ENCODE data around the gene DNAH7. TPM values are rescaled to one million over a fixed set of nuclear protein-coding genes. Genes with fewer than 3 reads are reported as not detected.

Gene DNAH7
- total RNA-seq, 1 experiment from 2014 or later: 0.98 TPM

- Mint-ChIP-seq H3K36me3 (ENCODE audit: insufficient read depth, unreplicated experiment) (peaks cover 6% of the 10 kb centered on the region), H3K27me3 (ENCODE audit: insufficient read depth, unreplicated experiment) (no peaks in the 10 kb centered on the region), H3K4me1 (ENCODE audit: insufficient read depth, unreplicated experiment) (no peaks in the 10 kb centered on the region), H3K9me3 (ENCODE audit: unreplicated experiment) (no peaks in the 10 kb centered on the region), H3K27ac (ENCODE audit: low read depth, unreplicated experiment) (no peak overlapping the region), H3K4me3 (ENCODE audit: unreplicated experiment) (no peak overlapping the region)
- no peak for TF ChIP-seq CTCF (IDR thresholded peaks at IDR 0.05; ENCODE audit: unreplicated experiment)
- intact Hi-C loops (cut with micrococcal nuclease): no loop called here
- no TSS peak for BruUV-seq (replicated peaks)
- POLR2A ChIA-PET: no interaction called here
- no peak for DNase-seq (ENCODE audit: unreplicated experiment)
- CTCF ChIA-PET: interaction anchor here (1.0 kb wide), 1 partner anchor 14 kb away, joined by 5 read pairs; no protein-coding TSS in a partner anchor
Measured at GRCh38 chr2:195912079-195912478, 156.6 kb downstream of the DNAH7 start.

GRCh38 chr2:195910570-195910969 is 158.1 kb downstream of the DNAH7 start:
- CTCF ChIA-PET: no interaction called here
- no peaks in the 10 kb centered on the region for H3K4me1 Mint-ChIP-seq (ENCODE audit: insufficient read depth, unreplicated experiment)
- H3K36me3 Mint-ChIP-seq (ENCODE audit: insufficient read depth, unreplicated experiment): peaks cover 6% of the 10 kb centered on the region
- no peaks in the 10 kb centered on the region for H3K9me3 Mint-ChIP-seq (ENCODE audit: unreplicated experiment)
- intact Hi-C loops (cut with micrococcal nuclease): no loop called here
- no peak overlapping the region for H3K27ac Mint-ChIP-seq (ENCODE audit: low read depth, unreplicated experiment)
- BruUV-seq (replicated peaks): no TSS peak
- DNase-seq (ENCODE audit: unreplicated experiment): no peak
- H3K4me3 Mint-ChIP-seq (ENCODE audit: unreplicated experiment): no peak overlapping the region
- TF ChIP-seq CTCF (IDR thresholded peaks at IDR 0.05; ENCODE audit: unreplicated experiment): no peak
- POLR2A ChIA-PET: no interaction called here
- H3K27me3 Mint-ChIP-seq (ENCODE audit: insufficient read depth, unreplicated experiment): no peaks in the 10 kb centered on the region

GRCh38 chr2:195909926-195910325 is 158.7 kb downstream of the DNAH7 start:
- H3K27me3 Mint-ChIP-seq (ENCODE audit: insufficient read depth, unreplicated experiment): no peaks in the 10 kb centered on the region
- no peak overlapping the region for H3K4me3 Mint-ChIP-seq (ENCODE audit: unreplicated experiment)
- ChIA-PET POLR2A (interaction anchor here (0.6 kb wide), 1 partner anchor 860 kb away, joined by 3 read pairs; no protein-coding TSS in a partner anchor), CTCF (no interaction called here)
- DNase-seq (ENCODE audit: unreplicated experiment): no peak
- no TSS peak for BruUV-seq (replicated peaks)
- no peak overlapping the region for H3K27ac Mint-ChIP-seq (ENCODE audit: low read depth, unreplicated experiment)
- H3K36me3 Mint-ChIP-seq (ENCODE audit: insufficient read depth, unreplicated experiment): peaks cover 6% of the 10 kb centered on the region
- H3K4me1 Mint-ChIP-seq (ENCODE audit: insufficient read depth, unreplicated experiment): no peaks in the 10 kb centered on the region
- intact Hi-C loops (cut with micrococcal nuclease): no loop called here
- no peaks in the 10 kb centered on the region for H3K9me3 Mint-ChIP-seq (ENCODE audit: unreplicated experiment)
- TF ChIP-seq CTCF (IDR thresholded peaks at IDR 0.05; ENCODE audit: unreplicated experiment): no peak

GRCh38 chr2:195907474-195907873 is 161.2 kb downstream of the DNAH7 start:
- CTCF ChIA-PET: no interaction called here
- Mint-ChIP-seq H3K36me3 (ENCODE audit: insufficient read depth, unreplicated experiment) (peaks cover 6% of the 10 kb centered on the region), H3K27me3 (ENCODE audit: insufficient read depth, unreplicated experiment) (no peaks in the 10 kb centered on the region), H3K27ac (ENCODE audit: low read depth, unreplicated experiment) (no peak overlapping the region), H3K4me3 (ENCODE audit: unreplicated experiment) (no peak overlapping the region), H3K4me1 (ENCODE audit: insufficient read depth, unreplicated experiment) (peaks cover 6% of the 10 kb centered on the region), H3K9me3 (ENCODE audit: unreplicated experiment) (peaks cover 4% of the 10 kb centered on the region)
- POLR2A ChIA-PET: no interaction called here
- intact Hi-C loops (cut with micrococcal nuclease): no loop called here
- TF ChIP-seq CTCF (IDR thresholded peaks at IDR 0.05; ENCODE audit: unreplicated experiment): no peak
- no TSS peak for BruUV-seq (replicated peaks)
- no peak for DNase-seq (ENCODE audit: unreplicated experiment)

Measured in MCF 10A (cell line).